Adrenal gland (tissue), 5 donors: ENCODE data around the gene GPR146.

Experiments used
- POLR2A ChIP-seq, 2 donors: fragments of 450-650 bp; IDR thresholded peaks; one replicate each; pipeline ENCODE4 v1.6.1; 2017; ENCODE audit warnings: antibody characterized with exemption in 2 of 2, mild to moderate bottlenecking in 2 of 2, moderate library complexity in 1 of 2
- TF ChIP-seq, protein P1 (sequence below), 6 experiments: fragments of 450-650 bp in 4 of 6; fragments of 200-600 bp in 2 of 6; sonication (generic) in 1 of 6; IDR thresholded peaks; 1 replicate in 5 of 6; 2 replicates in 1 of 6; pipeline versions ENCODE4 v1.5.1 to v1.8.0; 2016 to 2021; ENCODE audit warnings: antibody characterized with exemption in 6 of 6, mild to moderate bottlenecking in 2 of 6, moderate library complexity in 1 of 6
- donor health status: DM: no; HTN: no; CAD: no.

- TF ChIP-seq, protein P1, sequence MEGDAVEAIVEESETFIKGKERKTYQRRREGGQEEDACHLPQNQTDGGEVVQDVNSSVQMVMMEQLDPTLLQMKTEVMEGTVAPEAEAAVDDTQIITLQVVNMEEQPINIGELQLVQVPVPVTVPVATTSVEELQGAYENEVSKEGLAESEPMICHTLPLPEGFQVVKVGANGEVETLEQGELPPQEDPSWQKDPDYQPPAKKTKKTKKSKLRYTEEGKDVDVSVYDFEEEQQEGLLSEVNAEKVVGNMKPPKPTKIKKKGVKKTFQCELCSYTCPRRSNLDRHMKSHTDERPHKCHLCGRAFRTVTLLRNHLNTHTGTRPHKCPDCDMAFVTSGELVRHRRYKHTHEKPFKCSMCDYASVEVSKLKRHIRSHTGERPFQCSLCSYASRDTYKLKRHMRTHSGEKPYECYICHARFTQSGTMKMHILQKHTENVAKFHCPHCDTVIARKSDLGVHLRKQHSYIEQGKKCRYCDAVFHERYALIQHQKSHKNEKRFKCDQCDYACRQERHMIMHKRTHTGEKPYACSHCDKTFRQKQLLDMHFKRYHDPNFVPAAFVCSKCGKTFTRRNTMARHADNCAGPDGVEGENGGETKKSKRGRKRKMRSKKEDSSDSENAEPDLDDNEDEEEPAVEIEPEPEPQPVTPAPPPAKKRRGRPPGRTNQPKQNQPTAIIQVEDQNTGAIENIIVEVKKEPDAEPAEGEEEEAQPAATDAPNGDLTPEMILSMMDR (IDR thresholded peaks at IDR 0.05), result no peak
- no peak for TF ChIP-seq POLR2A (IDR thresholded peaks at IDR 0.05)
Measured at GRCh38 chr7:1068619-1069018, 24.3 kb downstream of the GPR146 start.
